Stimulated activated CD4-positive, alpha-beta T cell treated with anti-CD3 and anti-CD28 coated beads, Interleukin-4, amount 100 ng/mL, for 48 hours (primary cell): Measurements from ENCODE around the gene DIRAS3.
"Not testable (repeated sequence)": the region's sequence is repeated elsewhere in the genome, so short reads cannot be mapped to it uniquely, and the experiment has no call there.

Source experiments
- DNase-seq, 2 donors: peaks; one replicate each; pipeline ENCODE4 v3.0.0-alpha.2; 2020; ENCODE audit warnings: low read depth in 2 of 2

Gene DIRAS3

GRCh38 chr1:68024635-68025338 lies 25.6 kb downstream of the DIRAS3 start:
- DNase-seq = no peak

- DNase-seq = no peak
Measured at GRCh38 chr1:68016381-68016780, 34.0 kb downstream of the DIRAS3 start.

- DNase-seq = no peak
Measured at GRCh38 chr1:68015971-68016370, 34.5 kb downstream of the DIRAS3 start.

- no peak for DNase-seq
Measured at GRCh38 chr1:68015369-68015768, 35.1 kb downstream of the DIRAS3 start.

- no peak for DNase-seq
Measured at GRCh38 chr1:68013351-68013750, 37.1 kb downstream of the DIRAS3 start.

- no peak for DNase-seq
Measured at GRCh38 chr1:68011657-68012375, 38.6 kb downstream of the DIRAS3 start.

- DNase-seq = no peak
Measured at GRCh38 chr1:68010543-68010942, 39.9 kb downstream of the DIRAS3 start.

- DNase-seq = no peak
Measured at GRCh38 chr1:68010090-68010489, 40.3 kb downstream of the DIRAS3 start.

- not testable (repeated sequence) for DNase-seq
Measured at GRCh38 chr1:68003626-68004025, 46.8 kb downstream of the DIRAS3 start.

- no peak for DNase-seq
Measured at GRCh38 chr1:68000191-68000590, 50.2 kb downstream of the DIRAS3 start.

- no peak for DNase-seq
Measured at GRCh38 chr1:67997746-67998145, 52.7 kb downstream of the DIRAS3 start.
